Measurements from ENCODE around the gene GDF2.

The GDF2 gene

DNA sequence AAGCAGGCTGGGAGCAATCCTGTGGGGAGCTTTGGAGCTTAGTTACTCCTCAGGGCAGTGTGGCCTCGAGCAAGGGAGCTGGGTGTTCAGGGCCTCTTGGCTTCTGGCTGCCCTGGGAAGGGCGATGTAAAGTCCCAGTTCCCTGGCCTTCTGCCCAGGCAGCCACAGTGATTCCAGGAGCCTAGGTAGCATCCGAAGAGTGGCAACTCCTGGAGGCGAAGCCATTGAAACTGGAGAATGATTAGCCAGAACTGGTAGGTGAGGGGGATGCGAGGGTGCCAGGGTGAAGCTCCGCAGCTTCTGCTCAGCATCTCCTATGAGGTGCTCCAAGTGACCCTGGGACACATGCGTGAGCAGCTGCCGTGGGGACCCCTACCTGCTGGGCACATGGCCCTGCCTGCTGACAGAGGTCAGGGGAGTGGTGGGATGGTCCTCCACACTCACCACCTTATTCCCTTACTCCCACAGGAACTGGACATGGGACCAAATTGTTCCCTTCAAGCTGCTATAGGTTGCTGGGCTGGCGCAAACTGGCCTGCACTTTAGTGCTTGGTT is 7.8 kb upstream of the GDF2 start:
- DNase-seq: no peak

DNA sequence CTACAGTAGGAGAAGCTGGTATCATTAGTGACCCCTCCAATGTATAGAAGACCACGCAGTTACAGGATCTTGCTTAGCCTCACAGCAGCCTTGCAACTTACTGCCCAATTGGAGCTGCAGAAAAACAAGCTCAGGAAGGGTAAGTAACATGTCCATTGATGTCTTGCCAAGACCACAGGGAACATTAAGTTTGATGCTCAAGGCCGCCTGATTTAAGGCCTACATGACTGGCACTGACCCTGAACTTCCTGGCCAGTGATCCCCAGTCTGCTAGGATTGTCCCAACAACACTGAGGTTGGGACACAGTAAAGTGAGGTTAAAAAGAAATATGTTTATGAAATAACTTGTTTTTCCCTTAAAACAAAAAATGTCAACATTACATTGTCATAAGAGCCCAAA is 6.8 kb upstream of the GDF2 start:
- no peak for DNase-seq

DNA sequence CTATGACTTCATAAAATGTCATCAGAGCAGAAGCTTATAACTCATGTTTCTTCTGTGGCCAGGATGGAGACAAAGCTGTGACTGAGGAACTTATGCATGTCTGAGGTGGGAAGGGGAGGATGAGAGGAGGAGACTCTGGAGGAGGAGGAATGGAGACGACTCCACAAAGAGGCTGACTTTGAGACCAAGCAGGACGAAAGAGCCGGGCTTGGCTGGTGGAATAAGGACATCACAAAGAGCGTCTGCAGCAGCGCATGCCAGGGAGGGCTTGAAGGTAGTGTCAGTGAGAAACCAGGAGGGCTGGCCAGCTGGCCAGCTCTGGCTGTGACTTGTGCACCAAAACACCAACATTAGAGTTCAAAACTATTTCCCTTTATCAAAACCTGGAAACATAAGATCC is 6.1 kb upstream of the GDF2 start:
- DNase-seq: no peak

DNA sequence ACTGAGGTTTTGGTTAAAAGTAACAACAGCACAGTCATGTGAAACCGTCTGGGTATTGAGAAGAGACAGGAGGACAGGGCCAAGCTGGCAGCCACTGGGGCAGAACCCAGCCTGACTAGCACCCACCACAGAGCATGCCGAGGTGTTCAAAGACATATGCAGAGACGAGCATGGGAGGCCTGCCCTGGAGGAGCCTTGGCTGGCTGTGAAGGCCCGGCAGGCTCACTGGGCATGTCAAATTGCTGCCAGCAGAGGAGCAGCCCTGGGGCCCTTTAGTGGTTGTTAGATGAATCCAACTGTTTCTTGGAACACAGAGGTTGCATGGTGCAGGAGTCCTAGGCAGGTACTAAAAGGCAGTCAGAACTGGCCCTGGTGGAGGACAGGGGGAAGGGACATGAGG is 5.0 kb upstream of the GDF2 start:
- DNase-seq: no peak

DNA sequence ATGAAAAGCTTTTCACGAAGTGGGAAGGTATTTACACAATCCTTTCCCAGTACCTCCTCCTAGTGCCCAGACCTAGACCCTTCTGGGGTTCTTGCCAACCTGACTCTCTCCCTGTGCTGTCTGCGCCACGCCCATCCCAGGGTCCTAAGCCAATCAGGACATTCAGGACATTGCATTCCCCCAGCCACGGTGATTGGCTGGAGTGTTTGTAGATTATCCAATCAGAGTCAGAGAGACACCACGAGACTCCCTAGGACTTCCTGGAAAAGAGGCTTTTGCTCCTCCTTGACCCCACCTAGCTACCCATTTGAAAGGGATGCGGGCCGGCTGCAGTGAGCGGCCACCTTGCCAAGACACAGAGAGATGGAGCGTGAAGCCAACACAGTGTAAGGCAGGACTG is 3.5 kb upstream of the GDF2 start:
- DNase-seq: no peak

DNA sequence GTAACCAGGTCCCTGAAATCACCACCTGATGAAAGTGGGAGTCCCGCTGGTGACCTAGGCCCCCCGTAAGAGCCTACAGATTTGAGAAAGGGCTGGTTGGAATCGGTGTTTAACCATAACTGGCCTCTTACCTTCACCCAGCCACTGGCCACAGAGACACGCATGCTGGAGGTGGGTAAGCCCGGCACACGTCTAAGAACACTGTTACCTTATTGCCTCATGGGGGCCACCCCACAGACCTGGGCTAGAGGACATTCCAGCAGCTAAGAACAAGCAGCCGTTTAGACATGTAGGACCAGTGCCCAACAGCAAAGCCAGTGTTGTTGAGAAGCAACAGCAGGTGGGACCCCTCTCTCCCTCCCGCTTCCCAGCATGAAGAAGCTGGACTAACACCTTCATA is 2.5 kb upstream of the GDF2 start:
- no peak for DNase-seq

DNA sequence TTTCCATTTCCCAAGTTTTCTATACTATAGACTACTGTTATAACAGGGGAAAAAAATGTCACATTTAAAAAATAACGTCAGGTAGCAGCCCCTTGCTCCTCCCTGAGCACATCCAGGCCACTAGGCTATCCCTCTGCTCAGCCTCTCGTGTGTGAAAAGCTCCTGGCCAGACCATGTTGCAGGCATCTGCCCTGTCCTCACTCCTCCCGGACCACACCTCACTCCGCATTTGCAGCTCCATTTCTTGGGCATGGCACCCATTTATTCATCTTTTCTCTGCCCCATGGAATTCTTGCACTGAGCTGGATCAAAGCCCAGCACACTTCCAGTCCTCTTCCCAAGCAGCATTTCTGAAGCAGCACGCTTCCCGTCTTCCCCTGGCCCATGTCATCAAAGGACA is 1.4 kb upstream of the GDF2 start:
- no peak for DNase-seq

DNA sequence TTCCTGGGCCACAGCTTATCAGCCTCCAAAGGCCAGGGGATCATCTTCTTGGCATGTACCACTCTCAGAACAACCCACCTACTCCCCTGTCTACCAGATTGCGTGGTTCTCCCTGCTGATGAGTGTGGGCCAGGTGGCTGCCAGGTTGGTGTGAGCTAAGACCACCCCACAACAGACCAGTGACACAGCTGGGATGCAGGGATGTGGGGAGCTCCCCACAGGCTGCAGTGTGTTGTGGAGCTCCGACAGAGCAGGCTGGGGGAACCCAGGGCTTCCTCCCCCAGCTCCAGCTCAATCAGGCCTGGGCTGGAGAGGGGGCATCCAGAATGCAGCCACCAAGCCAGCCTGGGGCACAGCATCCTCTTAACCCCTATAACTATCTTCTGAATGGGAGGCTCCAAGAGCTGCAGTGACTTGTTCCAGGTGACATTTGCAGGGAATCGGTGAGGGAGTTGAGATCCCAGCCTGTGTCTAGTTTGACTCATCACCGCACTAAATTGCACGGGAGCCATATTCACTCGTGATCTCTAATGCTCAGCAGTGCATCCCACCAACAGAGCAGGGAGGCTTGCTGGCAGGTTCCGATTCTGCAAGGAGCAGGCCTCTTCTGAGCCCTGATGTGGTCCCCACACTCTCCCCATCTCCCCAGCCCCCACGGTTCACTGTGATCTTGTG is 596 bp upstream of the GDF2 start:
- no peak for DNase-seq

DNA sequence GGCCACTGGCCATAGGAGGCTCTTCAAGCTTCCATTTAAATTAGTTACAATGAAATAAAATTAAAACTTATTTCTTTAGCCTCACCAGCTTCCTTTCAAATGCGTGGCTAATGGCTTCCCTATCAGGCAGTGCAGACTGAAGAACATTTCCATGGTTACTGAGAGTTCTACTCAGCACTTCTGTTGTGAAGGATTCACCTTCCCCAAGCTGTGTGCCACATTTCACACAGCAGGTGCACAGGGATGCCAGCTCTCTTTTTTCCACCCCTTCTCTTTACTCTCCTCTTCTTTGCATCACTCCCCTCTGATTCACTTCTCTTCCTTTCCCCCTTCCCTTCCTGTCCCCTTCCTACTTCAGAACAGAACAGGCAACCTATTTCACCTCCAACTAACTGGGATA is 833 bp downstream of the GDF2 start:
- DNase-seq: no peak

DNA sequence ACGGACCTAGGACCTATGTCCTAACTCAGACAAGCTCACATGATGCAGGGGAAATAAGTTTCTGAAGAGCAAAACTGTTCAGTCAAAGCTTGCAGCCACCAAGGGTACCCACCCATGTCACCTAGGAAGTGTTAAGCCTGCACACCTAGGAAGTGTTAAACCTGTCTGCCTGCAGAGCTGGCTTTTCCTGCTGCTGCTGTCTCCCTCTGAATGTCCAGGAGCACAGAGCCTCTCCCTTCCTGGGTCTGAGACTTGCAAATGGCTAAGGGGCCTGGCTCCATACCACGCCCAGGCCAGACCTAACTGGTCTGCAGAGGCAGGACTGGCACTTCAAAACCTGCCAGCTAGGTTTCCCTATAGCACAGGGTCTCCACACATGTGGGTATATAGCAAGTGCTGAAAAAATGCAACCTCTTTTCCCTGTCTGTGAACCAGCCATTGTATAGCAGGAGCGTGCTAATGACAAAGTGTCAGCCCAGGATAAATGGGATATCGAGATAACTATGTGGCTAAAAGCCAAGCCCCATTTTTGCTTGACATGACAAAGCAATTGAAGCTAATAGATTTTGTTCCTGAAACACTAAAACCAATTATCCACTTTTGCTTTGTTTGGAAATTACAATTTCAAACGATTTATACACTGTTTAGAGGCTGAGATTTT is 1.5 kb downstream of the GDF2 start:
- DNase-seq: no peak

DNA sequence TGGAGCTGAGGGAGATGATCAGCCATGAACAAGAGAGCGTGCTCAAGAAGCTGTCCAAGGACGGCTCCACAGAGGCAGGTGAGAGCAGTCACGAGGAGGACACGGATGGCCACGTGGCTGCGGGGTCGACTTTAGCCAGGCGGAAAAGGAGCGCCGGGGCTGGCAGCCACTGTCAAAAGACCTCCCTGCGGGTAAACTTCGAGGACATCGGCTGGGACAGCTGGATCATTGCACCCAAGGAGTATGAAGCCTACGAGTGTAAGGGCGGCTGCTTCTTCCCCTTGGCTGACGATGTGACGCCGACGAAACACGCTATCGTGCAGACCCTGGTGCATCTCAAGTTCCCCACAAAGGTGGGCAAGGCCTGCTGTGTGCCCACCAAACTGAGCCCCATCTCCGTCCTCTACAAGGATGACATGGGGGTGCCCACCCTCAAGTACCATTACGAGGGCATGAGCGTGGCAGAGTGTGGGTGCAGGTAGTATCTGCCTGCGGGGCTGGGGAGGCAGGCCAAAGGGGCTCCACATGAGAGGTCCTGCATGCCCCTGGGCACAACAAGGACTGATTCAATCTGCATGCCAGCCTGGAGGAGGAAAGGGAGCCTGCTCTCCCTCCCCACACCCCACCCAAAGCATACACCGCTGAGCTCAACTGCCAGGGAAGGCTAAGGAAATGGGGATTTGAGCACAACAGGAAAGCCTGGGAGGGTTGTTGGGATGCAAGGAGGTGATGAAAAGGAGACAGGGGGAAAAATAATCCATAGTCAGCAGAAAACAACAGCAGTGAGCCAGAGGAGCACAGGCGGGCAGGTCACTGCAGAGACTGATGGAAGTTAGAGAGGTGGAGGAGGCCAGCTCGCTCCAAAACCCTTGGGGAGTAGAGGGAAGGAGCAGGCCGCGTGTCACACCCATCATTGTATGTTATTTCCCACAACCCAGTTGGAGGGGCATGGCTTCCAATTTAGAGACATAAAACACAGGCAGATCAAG is 3.3 kb downstream of the GDF2 start:
- DNase-seq: no peak

DNA sequence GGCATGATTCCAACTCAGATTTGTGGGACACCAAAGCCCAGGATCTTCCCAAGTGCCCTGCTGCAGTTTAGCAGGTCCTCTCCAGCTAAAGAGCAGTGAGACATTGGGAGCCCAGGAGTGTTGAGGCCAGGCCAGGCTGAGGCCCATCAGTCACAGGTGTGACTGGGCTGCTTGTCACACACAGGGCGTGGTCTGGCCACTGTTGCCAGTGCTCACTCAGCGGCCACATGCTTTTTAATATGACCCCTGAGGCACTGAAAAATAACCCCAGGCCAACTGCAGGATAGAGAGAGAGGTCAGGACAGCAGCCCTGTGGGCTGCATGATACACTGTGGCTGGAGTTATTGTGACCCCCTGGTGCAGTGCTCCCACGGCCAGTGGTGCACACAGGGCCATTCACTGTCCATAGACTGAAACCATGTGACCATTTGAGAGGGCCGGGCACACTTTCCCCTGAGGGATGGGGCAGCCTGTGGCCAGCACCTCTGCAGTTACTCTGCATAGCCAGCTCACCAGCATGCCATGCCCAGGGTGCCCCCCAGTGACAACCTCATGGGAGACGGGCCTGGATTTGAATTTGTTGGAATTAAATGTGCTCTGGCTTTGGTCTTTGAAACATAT is 4.2 kb downstream of the GDF2 start:
- DNase-seq: no peak

DNA sequence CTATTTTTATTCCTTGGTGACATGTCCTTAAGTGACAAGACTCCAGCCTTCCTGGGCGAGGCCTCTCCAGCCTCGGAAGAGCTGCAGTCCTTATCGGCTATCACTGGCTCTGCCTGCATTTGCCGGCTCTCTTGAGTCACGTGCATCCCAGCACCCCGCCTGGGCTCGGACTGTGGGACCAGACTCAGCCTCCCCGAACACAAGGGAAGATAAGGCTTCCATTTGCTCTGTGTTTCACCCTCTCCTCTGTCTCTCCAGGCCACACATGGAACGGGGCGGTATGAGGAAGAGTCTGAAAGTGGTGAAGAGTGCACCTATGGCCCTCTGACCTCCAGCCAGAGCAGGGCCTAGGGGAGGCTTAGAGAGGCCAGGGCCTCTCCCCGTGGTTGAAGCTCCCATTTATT is 4.7 kb downstream of the GDF2 start:
- no peak for DNase-seq

DNA sequence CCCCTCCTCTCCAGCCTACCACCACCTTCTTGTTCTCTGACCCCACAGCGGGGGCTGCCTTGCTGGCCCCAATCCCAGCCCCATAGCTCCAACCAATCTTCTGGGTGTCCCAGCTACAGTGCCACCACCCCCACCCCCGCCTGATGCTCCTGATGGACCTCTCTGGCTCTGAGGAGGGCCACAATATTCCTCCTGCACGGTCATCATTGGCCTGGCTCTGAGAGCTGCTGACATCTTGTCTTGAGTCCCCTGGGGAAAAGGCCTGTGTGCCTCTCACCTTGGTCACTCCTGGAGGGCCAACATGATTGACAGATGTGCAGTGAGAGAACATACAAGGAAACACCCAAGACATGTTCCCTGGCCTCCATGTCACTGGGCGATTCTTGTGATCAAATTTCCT is 7.6 kb downstream of the GDF2 start:
- DNase-seq: no peak

DNA sequence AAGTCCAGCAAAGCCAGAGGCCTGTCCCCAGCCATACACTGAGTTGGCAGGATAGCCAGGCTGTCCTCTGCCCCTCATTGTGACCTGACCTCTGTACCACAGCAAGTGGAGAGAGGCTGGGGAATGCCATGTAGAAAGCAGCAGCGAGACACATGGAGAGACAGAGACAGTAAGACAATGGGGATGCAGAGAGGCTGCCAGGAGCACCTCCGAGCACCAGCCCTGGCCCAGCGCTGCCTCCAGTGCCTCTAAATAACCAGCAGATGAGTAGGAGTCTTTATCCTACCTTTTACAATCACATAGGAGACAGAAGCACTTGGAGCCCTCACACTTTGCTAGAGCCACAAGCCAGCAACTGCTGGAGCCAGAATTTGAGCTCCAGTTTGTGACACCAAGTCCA is 8.1 kb downstream of the GDF2 start:
- no peak for DNase-seq

DNA sequence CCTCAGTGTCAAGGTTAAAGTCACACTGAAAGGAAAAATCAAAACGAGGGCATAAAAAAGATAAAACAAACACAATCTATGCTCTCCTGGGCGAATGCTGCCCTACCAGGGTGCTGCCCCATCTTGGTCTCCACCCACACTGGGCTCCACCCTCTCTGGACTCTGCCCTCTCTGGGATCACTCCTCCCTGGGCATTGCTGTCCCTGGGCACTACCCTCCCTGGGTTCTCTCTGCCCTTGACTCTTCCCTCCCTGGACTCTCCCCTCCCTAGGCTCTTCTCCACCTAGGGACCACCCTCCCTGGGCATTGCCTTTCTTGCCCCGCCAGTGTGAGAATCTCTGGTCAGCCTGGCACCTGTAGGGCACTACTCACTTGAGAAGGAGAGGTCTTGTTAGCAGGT is 8.6 kb downstream of the GDF2 start:
- no peak for DNase-seq

DNA sequence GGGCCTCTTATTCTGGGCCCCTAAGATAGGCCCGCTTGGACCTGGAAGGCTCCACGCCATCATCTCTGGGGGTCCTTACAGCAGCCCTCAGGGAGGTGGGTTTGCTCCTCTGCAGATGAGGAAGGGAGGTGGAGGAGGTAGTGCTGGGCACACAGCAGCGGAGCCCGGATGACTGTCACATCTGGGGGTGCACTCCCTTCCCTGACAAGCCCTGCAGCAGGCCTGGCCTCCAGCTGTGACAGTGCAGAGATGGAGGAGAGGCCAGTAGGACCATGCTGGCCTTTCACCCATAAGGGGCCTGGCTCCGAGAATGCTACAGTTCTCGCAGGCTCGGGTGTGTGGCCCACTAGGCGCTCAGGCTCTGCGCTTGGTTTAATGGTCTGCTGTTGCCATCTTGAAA is 9.2 kb downstream of the GDF2 start:
- DNase-seq: no peak

DNA sequence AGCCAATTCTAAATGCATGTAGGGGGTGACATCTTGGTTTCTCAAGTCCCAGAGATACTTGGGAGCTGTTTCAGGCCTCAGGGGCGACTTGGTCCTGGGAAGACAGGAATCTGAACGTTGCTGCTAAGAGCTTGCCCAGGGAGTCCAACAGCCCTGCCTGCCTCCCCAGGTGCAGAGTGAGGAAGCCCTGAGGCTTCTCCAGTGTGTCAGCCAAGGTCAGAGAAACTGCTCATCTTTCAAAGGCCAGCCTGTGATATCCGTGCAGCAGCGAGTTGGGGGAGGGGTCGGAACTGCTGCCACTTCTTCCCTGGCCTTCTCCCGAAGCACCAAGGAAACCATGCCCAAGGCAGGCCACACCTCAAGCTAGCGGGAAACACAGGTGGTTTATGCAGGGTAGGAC is 9.7 kb downstream of the GDF2 start:
- DNase-seq: no peak

DNA sequence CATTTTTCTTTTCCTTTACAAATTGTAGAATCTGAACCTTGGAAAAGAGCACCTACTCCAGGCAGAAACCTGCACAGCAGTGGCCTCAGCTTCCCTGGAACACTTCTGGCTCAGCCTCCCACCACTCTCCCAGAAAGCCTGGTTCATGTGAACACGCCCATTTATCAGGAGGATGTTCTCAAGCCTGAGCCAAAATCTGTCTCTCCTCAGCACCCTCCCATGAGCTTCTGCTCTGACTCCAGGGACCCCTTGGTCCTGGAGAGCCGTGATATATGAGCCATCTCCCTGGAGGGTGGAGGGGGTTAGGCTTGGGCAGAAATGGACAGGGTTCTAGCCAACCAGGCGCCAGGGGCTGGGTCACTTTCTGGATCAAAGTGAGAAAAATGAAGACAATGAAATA is 10.1 kb downstream of the GDF2 start:
- DNase-seq: no peak

DNA sequence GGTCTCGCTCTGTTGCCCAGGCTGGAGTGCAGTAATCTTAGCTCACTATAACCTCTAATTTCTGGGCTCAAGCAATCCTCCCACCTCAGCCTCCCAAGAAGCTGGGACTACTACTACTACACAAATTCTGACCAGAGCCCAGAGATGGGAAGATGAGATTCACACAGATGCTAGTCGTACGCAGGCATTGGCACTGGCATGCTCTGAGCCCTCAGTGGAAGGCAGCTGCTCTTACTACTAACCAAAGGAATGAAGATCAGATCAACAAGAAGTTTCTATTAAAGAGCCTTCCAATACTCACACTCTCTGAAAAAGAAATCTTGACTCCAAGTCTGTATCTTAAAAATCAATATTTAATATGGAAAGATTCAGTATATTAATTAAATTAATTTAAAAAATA is 10.7 kb downstream of the GDF2 start:
- DNase-seq: no peak

DNA sequence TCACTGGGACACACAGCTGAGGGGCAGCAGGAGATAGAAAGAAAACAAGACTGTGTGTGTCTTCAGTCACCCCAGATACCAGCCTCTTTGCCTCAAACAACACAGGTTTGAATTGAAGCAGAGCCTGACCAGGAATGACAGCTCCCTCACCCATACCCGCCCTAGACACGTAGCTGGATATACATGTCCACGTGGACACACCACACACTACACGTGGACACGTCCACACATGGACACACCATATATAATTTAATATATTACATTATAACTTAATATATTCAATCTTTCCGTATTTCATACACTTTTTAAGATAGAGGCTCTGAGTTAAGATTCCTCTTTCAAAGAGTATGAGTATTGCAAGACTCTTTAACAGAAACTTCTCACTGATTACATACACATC is 11.3 kb downstream of the GDF2 start:
- DNase-seq: no peak

DNA sequence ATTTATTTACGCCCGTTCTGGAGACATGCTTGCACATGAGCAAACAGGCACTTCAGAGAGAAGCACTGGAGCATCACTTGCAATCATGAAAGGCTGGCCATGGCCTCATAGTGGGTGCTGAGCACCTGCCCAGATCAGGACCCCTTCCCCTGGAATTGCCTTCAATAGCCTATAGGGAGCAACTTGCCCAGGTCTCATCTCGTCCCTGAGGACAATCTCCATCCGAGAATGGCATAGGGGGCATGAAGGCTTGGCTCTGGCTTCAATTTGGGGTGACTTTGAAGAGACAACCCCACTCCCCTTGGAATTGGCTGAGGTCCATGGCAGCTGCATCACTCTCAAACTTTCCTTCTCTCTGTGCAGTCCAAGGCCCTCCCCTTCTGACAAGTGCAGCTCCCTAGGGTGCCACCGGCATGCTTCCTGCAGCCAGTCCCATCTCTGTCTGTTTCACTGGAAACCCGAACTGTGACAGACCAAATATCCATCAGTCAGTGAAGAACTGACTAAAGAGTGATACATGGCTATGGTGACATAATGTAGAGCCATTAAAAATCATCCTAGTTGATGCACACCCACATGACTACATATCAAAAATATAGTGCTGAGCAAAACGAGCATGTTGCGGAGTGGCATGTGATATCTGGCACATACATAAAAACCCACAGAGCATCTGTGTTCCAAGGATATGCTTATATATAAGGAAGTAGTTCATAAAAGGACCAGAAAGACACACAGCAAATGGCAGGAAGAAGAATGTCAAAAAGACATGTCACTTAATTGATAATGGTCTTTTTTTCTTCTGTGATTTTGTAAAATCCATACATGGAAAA is 12.4 kb downstream of the GDF2 start:
- no peak for DNase-seq

All from NCI-H1436 (cell line).